NCI-H1930 (cell line): Measurements from ENCODE around the gene TUFM.
"Not testable (repeated sequence)": the region's sequence is repeated elsewhere in the genome, so short reads cannot be mapped to it uniquely, and the experiment has no call there.

Experiments
- DNase-seq, 2 experiments: peaks; one replicate each; lab custom pipeline; 2025; lab: John Stamatoyannopoulos, UW

Gene TUFM

GRCh38 chr16:28838558-28838918 is 7.6 kb downstream of the TUFM start:
- DNase-seq = no peak

- DNase-seq = no peak
Measured at GRCh38 chr16:28837672-28838557, 8.2 kb downstream of the TUFM start.

- no peak for DNase-seq
Measured at GRCh38 chr16:28836761-28837064, 9.4 kb downstream of the TUFM start.

DNA sequence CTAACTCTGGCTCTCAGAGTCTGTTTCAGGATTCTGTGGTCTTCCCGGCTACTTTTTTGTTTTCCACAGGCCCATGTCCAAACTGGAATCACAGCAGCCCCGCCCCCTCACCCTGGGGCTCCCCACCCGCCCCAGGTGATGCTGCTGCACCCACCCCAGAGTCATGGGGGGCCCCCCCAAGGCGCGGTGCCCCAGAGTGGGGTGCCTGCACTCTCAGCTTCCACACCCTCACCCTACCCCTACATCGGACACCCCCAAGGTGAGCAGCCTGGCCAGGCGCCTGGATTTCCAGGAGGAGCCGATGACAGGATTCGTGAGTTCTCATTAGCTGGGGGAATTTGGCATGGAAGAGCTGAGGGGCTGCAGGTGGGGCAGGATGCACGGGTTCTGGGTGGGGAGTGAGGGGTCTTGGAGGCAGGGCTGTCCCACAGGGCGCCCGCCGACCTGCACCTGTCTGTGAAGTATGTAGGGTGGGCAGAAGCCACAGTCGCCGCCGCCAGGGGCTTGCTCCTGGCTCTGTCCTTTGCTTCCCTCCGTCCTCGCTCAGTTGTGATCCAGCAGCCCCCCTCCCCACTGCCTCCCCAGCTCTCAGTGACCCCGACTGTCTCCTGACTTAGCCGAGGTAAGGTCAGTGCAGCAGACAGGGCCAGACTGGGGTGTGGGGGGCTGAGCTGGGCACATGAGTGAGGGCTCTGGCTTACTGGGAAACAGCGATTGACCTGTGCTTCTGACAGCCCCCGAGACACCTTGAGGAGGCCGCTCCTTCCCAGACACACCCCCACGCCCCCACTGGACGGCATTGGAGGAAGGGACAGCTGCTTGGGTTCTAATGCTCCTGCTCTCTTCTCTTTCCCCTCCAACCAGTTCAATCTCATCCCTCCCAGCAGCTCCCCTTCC is 10.0 kb downstream of the TUFM start:
- DNase-seq = no peak

DNA sequence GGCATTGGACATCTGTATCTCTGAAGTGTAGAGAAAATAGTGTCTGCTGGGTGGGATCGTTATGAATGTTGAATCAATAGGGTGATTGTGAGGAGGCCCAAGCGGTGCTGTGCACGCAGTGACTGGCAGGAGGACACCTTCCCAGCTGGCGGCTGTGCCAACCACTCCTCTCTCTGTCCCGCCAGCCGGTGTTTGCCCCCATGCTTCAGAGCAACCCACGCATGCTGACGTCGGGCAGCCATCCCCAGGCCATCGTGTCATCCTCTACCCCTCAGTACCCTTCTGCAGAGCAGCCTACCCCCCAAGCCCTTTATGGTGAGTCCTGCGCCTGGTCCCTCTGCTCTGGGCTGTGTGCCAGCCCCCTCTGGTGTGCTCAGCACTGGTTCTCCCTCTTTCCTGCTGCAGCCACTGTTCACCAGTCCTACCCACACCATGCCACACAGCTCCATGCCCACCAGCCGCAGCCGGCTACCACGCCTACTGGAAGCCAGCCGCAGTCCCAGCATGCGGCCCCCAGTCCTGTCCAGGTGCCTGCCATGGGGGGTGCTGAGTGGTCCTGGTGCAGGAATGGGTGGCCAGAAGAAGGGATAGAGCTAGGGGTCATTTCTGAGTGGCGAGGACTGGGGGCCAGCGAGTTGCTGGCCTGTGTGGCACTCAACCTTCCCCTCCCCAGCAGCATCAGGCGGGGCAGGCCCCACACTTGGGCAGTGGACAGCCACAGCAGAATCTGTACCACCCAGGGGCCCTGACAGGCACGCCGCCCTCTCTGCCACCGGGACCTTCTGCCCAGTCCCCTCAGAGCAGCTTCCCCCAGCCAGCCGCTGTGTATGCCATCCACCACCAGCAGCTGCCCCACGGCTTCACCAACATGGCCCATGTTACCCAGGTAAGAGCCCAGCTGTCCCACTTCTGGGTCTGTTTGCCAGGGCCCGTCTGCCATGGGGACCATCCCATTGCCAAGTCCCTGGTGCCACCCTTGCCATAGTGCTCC is 11.0 kb downstream of the TUFM start:
- no peak for DNase-seq

DNA sequence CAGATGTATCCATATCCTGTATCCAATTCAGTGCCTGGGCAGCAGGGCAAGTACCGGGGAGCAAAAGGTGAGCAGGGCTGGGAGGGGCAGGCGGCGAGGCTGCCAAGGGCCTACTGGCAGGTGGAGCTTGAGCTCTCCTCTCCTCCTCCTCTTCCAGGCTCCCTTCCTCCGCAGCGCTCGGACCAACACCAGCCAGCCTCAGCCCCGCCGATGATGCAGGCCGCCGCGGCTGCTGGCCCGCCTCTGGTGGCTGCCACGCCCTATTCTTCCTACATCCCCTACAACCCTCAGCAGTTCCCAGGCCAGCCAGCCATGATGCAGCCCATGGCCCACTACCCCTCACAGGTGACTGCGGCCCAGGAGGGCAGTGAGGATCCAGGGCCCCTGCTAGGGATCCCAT is 11.8 kb downstream of the TUFM start:
- DNase-seq = no peak

DNA sequence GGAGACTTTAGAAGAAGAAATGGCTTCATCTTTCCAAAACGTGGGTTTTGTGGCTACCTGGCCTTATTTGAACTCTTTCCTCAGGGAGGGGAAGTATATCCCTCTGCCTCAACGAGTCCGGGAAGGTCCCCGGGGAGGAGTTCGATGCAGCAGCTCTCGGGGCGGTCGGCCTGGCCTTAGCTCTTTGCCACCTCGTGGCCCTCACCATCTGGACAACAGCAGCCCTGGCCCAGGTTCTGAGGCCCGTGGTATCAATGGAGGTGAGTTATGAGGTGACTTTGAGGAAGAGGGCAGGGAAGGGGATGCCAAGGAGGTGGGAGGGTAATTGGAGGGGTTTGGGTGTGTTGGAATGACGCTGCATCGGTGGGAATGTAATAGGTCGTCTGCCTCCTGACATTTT is 15.6 kb downstream of the TUFM start:
- no peak for DNase-seq

- DNase-seq = no peak
Measured at GRCh38 chr16:28829747-28830146, 16.4 kb downstream of the TUFM start.

- DNase-seq = no peak
Measured at GRCh38 chr16:28826141-28826540, 20.0 kb downstream of the TUFM start.

GRCh38 chr16:28824717-28824973 is 21.5 kb downstream of the TUFM start:
- no peak for DNase-seq

- peak; percentile 96 to 97 for DNase-seq
Measured at GRCh38 chr16:28823873-28824716, 22.1 kb downstream of the TUFM start.

- DNase-seq = no peak
Measured at GRCh38 chr16:28823291-28823872, 22.8 kb downstream of the TUFM start.

GRCh38 chr16:28822520-28823290 is 23.4 kb downstream of the TUFM start, which contains the start of gene ATXN2L:
Gene ATXN2L, plus strand, starts transcription at chr16:28822999. Its CDS starts 261 bp downstream, at chr16:28823260.
- DNase-seq = peak; percentile 91 to 97

DNA sequence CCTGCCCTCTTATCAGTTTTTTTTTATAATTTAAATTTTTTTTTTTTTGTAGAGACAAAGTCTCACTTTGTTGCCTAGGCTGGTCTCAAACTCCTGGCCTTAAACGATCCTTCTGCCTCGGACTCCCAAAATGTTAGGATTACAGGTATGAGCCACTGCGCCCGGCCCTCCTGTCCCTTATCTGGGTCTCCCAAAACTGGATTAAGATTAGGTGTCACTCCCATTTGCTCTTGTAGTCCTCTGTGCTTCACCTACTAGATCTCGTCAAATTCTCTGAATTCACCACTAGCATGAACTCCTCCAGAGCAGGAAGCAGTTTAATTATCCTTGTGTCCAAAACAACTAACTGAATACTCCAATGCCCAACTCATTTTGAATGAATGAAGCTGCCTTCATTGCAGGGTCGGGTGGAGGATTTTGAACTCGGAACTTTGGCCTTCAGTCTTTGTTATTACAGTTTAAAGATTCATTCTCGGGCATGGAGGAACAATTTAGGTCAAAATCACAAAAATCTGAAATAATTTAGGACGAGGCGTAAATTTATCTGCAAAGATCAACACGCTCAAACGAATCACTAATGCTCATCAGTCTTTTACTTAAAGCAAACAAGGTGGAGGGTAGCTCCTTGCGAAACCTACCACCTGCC is 24.2 kb downstream of the TUFM start:
- no peak for DNase-seq

- not testable (repeated sequence) for DNase-seq
Measured at GRCh38 chr16:28820546-28820945, 25.6 kb downstream of the TUFM start.

GRCh38 chr16:28820016-28820415 is 26.1 kb downstream of the TUFM start:
- no peak for DNase-seq

GRCh38 chr16:28807445-28808120 is 38.6 kb downstream of the TUFM start:
- DNase-seq = not testable (repeated sequence)

GRCh38 chr16:28802235-28803019 is 43.7 kb downstream of the TUFM start:
- not testable (repeated sequence) for DNase-seq
